ENCODE data around the gene UBE2E2.

The UBE2E2 gene

GRCh38 chr3:23198801-23199200 is 4.3 kb upstream of the UBE2E2 start:
- no peak for DNase-seq

- no peak for DNase-seq
Observed at GRCh38 chr3:23199649-23200048, 3.5 kb upstream of the UBE2E2 start.

GRCh38 chr3:23201154-23201838 is 1.8 kb upstream of the UBE2E2 start:
- no peak for DNase-seq

GRCh38 chr3:23202203-23202920 is 765 bp upstream of the UBE2E2 start:
- DNase-seq = no peak

- DNase-seq = peak in 1 of 2 donors; percentile 59
Observed at GRCh38 chr3:23203708-23204330, 692 bp downstream of the UBE2E2 start.

GRCh38 chr3:23206366-23206765 is 3.2 kb downstream of the UBE2E2 start:
- no peak for DNase-seq

GRCh38 chr3:23209103-23209502 is 6.0 kb downstream of the UBE2E2 start:
- DNase-seq = no peak

- DNase-seq = no peak
Observed at GRCh38 chr3:23209747-23210487, 6.8 kb downstream of the UBE2E2 start.

- DNase-seq = no peak
Observed at GRCh38 chr3:23213813-23214212, 10.7 kb downstream of the UBE2E2 start.

GRCh38 chr3:23217872-23218554 is 14.9 kb downstream of the UBE2E2 start:
- no peak for DNase-seq

GRCh38 chr3:23219117-23219516 is 16.0 kb downstream of the UBE2E2 start:
- no peak for DNase-seq

- DNase-seq = no peak
Observed at GRCh38 chr3:23219552-23219951, 16.4 kb downstream of the UBE2E2 start.

- no peak for DNase-seq
Observed at GRCh38 chr3:23221136-23221535, 18.0 kb downstream of the UBE2E2 start.

GRCh38 chr3:23232016-23232415 is 28.9 kb downstream of the UBE2E2 start:
- DNase-seq = no peak

- no peak for DNase-seq
Observed at GRCh38 chr3:23232854-23233253, 29.7 kb downstream of the UBE2E2 start.

GRCh38 chr3:23235264-23235663 is 32.1 kb downstream of the UBE2E2 start:
- no peak for DNase-seq

GRCh38 chr3:23236890-23237289 is 33.8 kb downstream of the UBE2E2 start:
- DNase-seq = no peak

GRCh38 chr3:23238156-23238555 is 35.0 kb downstream of the UBE2E2 start:
- no peak for DNase-seq

- DNase-seq = no peak
Observed at GRCh38 chr3:23238578-23238977, 35.5 kb downstream of the UBE2E2 start.

- peak in 1 of 2 donors; percentile 58 for DNase-seq
Observed at GRCh38 chr3:23239211-23240068, 36.3 kb downstream of the UBE2E2 start.

- no peak for DNase-seq
Observed at GRCh38 chr3:23240171-23240785, 37.2 kb downstream of the UBE2E2 start.

All from hippocampal formation (tissue), 2 donors.